ENCODE data around the gene ZNF516. TPM values are rescaled to one million over a fixed set of nuclear protein-coding genes. Genes with fewer than 3 reads are reported as not detected.

ZNF516 gene
- total and polyA plus RNA-seq, 2 of the 13 experiments (the other 11 are each of a cell fraction or from before 2014, with no cell fraction given) = 16.6 to 18.7 TPM

- no peak for TF ChIP-seq PBX3 (CRISPR knock-in tag; IDR thresholded peaks at IDR 0.05; ENCODE audit: borderline replicate concordance)
These were observed 149.1 kb downstream of the ZNF516 start (continued) for GRCh38 chr18:76345901-76346300.

- POLR2A ChIA-PET = no interaction called here
- no peak overlapping the region for H3K4me3 ChIP-seq (replicated peaks in 1 of 3; ENCODE audit: insufficient read depth in 1 of 3, low read depth in 2 of 3, low read length in 3 of 3)
- FAIRE-seq (no peak), ATAC-seq (no peak), DNase-seq (ENCODE audit: low spot score) (no peak)
- no peaks in the 10 kb centered on the region for H3K79me2 ChIP-seq (ENCODE audit: insufficient read depth, low read length)
- peaks cover 14% of the 10 kb centered on the region for H3K4me1 ChIP-seq (ENCODE audit: insufficient read depth, low read length)
- no peaks in the 10 kb centered on the region; a peak in 1 of 5 replicates for H3K27me3 ChIP-seq (ENCODE audit: control insufficient read depth in 1 of 2, insufficient read depth in 2 of 2, low read length in 2 of 2)
- in situ Hi-C loops (cut with HindIII; ENCODE audit: extremely low pct_ligation_motif_present, low pct_unique_long_range_greater_than_20kb) = loop anchor here (10.0 kb wide), 2 partner anchors 179 to 459 kb away; no protein-coding TSS in a partner anchor
- no peak overlapping the region for H3K9ac ChIP-seq (ENCODE audit: insufficient read depth, low read depth, low read length)
- CTCF ChIA-PET (ENCODE audit: low intra/inter-chr PET ratio, low total read pairs) = interaction anchor here (0.6 kb wide), 1 partner anchor 199 kb away, joined by 3 read pairs; no protein-coding TSS in a partner anchor
- 60% methylated on average over 3 of the region's 3 CpGs for WGBS (ENCODE audit: low lambda C conversion rate)
- TF ChIP-seq ZNF24 (IDR thresholded peaks at IDR 0.05) = no peak
- peak; percentile 83 for TF ChIP-seq PHB2 (IDR thresholded peaks at IDR 0.05; ENCODE audit: partially characterized antibody)
- peak; percentile 39; the same call in 1 of the 2 replicates for TF ChIP-seq ATF7 (IDR thresholded peaks at IDR 0.05)
- TF ChIP-seq ATF7 (CRISPR knock-in tag; IDR thresholded peaks at IDR 0.05) = no peak
- peak; percentile 96 for TF ChIP-seq CREB1 (IDR thresholded peaks at IDR 0.05)
- TF ChIP-seq CREB1 (CRISPR knock-in tag; IDR thresholded peaks at IDR 0.05) = no peak
- no peak for TF ChIP-seq ZNF225 (CRISPR knock-in tag; IDR thresholded peaks at IDR 0.05)
- TF ChIP-seq FOXA1 (IDR thresholded peaks at IDR 0.05) = 0 out of 2 replicates have a peak, but pooled peaks have one; percentile 10
- TF ChIP-seq FOXA1 (CRISPR knock-in tag; IDR thresholded peaks at IDR 0.05) = no peak
- intact Hi-C loops (cut with micrococcal nuclease; ENCODE audit: unreplicated experiment) = no loop called here
- no peak overlapping the region for H3K27ac ChIP-seq (ENCODE audit: extremely low read length, insufficient read depth, low read length)
- no peaks in the 10 kb centered on the region for H3K36me3 ChIP-seq (replicated peaks in 1 of 2; ENCODE audit: control insufficient read depth in 1 of 2, insufficient read depth in 2 of 2, low read length in 2 of 2)
- H3K4me2 ChIP-seq (ENCODE audit: low read depth, low read length) = no peak overlapping the region
- no peaks in the 10 kb centered on the region for H3K9me3 ChIP-seq (ENCODE audit: low read length)
- no peaks in the 10 kb centered on the region for H4K20me1 ChIP-seq (ENCODE audit: insufficient read depth, low read length)
- no peak overlapping the region for H2AFZ ChIP-seq (ENCODE audit: low read length)
- BruUV-seq (replicated peaks) = no TSS peak
These were observed 151.0 kb downstream of the ZNF516 start for GRCh38 chr18:76343938-76344569.
